Prostate gland (tissue), 2 donors: ENCODE results near the gene RARB.

Experiments
- CTCF ChIP-seq, 4 experiments: fragments of 200-600 bp in 2 of 4; fragments of 450-650 bp in 2 of 4; sonication (generic) in 2 of 4; IDR thresholded peaks; 1 replicate in 3 of 4; 2 replicates in 1 of 4; pipeline ENCODE4 v1.5.1; 2016 to 2019; ENCODE audit warnings: antibody characterized with exemption in 4 of 4, mild to moderate bottlenecking in 2 of 4, moderate library complexity in 2 of 4
- POLR2A ChIP-seq: fragments of 450-650 bp; IDR thresholded peaks from one replicate; pipeline ENCODE4 v1.6.1; 2016; ENCODE audit warnings: antibody characterized with exemption, mild to moderate bottlenecking
- POLR2AphosphoS5 ChIP-seq: sonication (generic); formaldehyde crosslinking; IDR thresholded peaks from one replicate; pipeline ENCODE4 v1.6.1; 2017; ENCODE audit warnings: antibody characterized with exemption

DNA sequence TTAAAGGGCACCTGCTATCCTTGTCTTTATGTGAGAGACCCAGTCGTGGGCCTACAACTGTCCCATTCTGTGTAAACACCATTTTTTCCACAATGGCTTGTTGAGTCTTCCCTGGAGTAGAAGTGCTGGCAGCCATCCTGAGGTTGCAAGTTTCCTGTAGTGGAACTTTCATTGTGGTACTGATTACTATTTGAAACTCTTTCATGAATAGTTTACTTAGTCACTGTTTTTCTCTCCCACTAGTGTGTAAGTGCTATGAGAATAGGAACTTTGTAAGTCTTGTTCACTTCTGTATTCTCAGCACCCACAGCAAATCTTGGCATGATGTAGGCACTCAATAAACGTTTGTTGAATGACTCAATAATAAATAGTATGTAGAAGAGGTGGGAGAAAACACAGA is 48.6 kb downstream of the RARB start:
- TF ChIP-seq CTCF (IDR thresholded peaks at IDR 0.05) (no peak), POLR2A (no peak), POLR2AphosphoS5 (no peak)
